WERI-Rb-1 (cell line): Measurements from ENCODE around the gene TP53I13.

Source experiments
- DNase-seq: peaks from one replicate; pipeline ENCODE4 v3.0.0-alpha.2; 2020
- H3K27ac ChIP-seq: fragments of 250-450 bp; sonication (Bioruptor Pico); 2 replicates; pipeline ENCODE4 v1.5.1; 2020; ENCODE audit warnings: mild to moderate bottlenecking, moderate library complexity
- H3K27me3 ChIP-seq: fragments of 250-450 bp; sonication (Bioruptor Pico); 2 replicates; pipeline ENCODE4 v1.5.1; 2021; ENCODE audit warnings: mild to moderate bottlenecking, low read depth, moderate library complexity; ENCODE audit not compliant: insufficient read depth, severe bottlenecking
- H3K36me3 ChIP-seq: fragments of 250-450 bp; sonication (Bioruptor Pico); 2 replicates; pipeline ENCODE4 v1.5.1; 2020; ENCODE audit warnings: mild to moderate bottlenecking, moderate library complexity
- H3K4me3 ChIP-seq: 2 replicates; pipeline ENCODE4 v1.5.1; 2011; ENCODE audit warnings: low read depth, mild to moderate bottlenecking, control low read depth, low read length
- H3K9me3 ChIP-seq: fragments of 250-450 bp; sonication (Bioruptor Pico); 2 replicates; pipeline ENCODE4 v1.5.1; 2021; ENCODE audit warnings: mild to moderate bottlenecking, moderate library complexity; ENCODE audit not compliant: severe bottlenecking
- CTCF ChIP-seq: IDR thresholded peaks from 2 replicates; pipeline ENCODE4 v1.5.1; 2011; ENCODE audit warnings: low read depth, mild to moderate bottlenecking, control low read depth, inconsistent platforms, low read length

The TP53I13 gene

GRCh38 chr17:29617481-29618271 is 49.2 kb downstream of the TP53I13 start:
- Histone ChIP-seq H3K27ac (no peak overlapping the region), H3K36me3 (peaks cover 3% of the 10 kb centered on the region), H3K4me3 (no peak overlapping the region), H3K9me3 (no peaks in the 10 kb centered on the region), H3K27me3 (peaks cover 6% of the 10 kb centered on the region)
- no peak for TF ChIP-seq CTCF
- DNase-seq, result no peak

- H3K27me3 ChIP-seq, result peaks cover 6% of the 10 kb centered on the region
- no peak overlapping the region for H3K4me3 ChIP-seq
- no peaks in the 10 kb centered on the region; the same call in 1 of the 2 replicates for H3K36me3 ChIP-seq
- DNase-seq, result no peak
- H3K27ac ChIP-seq, result no peak overlapping the region
- no peaks in the 10 kb centered on the region for H3K9me3 ChIP-seq
- TF ChIP-seq CTCF, result no peak
These were observed 50.0 kb downstream of the TP53I13 start for GRCh38 chr17:29618272-29619065.

- Histone ChIP-seq H3K9me3 (no peaks in the 10 kb centered on the region), H3K27ac (no peak overlapping the region), H3K4me3 (no peak overlapping the region), H3K36me3 (no peaks in the 10 kb centered on the region; the same call in 1 of the 2 replicates), H3K27me3 (peaks cover 6% of the 10 kb centered on the region)
- DNase-seq, result no peak
- peak; percentile 51 for TF ChIP-seq CTCF
These were observed 50.8 kb downstream of the TP53I13 start for GRCh38 chr17:29619251-29619650.

GRCh38 chr17:29620271-29620670 is 51.8 kb downstream of the TP53I13 start:
- peaks cover 6% of the 10 kb centered on the region for H3K27me3 ChIP-seq
- DNase-seq, result no peak
- no peak overlapping the region for H3K4me3 ChIP-seq
- no peaks in the 10 kb centered on the region; the same call in 1 of the 2 replicates for H3K36me3 ChIP-seq
- no peak overlapping the region for H3K27ac ChIP-seq
- no peaks in the 10 kb centered on the region for H3K9me3 ChIP-seq
- no peak for TF ChIP-seq CTCF

GRCh38 chr17:29620779-29621500 is 52.4 kb downstream of the TP53I13 start:
- DNase-seq, result no peak
- H3K36me3 ChIP-seq, result no peaks in the 10 kb centered on the region; the same call in 1 of the 2 replicates
- no peak overlapping the region for H3K4me3 ChIP-seq
- H3K27me3 ChIP-seq, result peaks cover 6% of the 10 kb centered on the region
- H3K9me3 ChIP-seq, result no peaks in the 10 kb centered on the region
- no peak for TF ChIP-seq CTCF
- no peak overlapping the region for H3K27ac ChIP-seq
